ENCODE data around the gene IFNA8. TPM values are rescaled to one million over a fixed set of nuclear protein-coding genes. Genes with fewer than 3 reads are reported as not detected.

IFNA8 gene
- total and polyA plus RNA-seq, 2 of the 8 experiments (the other 6 are each of a cell fraction or from before 2014, with no cell fraction given) = not detected

DNA sequence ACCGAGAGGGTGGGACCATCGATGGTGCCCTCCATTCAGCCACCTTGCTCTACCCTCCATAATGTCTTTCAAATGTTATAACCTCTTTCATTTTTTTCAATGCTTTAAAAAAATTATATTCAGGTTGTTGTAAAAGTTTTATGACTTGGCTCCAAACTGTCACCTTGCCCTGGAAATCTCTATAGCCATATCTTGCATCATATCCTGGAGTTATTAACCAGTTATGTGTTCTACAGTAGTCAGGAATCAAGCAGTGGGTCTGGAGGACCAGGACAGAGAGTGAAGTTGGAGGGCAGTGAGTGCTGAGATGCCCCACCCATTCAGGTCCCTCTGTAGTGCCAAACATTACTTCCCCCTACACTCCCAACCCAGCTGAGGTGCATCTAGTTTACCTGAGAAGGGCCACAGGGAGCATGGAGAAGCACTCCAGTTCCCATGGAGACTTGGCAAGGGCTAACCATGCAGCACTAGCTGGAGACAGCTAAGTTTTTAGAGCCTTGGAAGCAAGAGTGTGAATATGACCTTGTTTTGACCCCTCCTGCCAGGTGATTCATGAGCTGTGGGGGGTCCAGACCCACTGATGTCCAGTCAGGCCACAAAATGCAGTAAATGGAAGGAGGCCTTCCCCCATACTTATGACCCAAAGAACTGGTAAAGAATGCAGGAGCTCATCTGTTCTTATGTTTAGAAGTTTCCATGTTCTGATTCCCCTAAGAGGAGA, 5.5 kb downstream of the IFNA8 start:
- ChIA-PET CTCF (ENCODE audit: partially characterized antibody) (interaction anchor here (0.9 to 1.9 kb wide), 11 partner anchors 8 to 219 kb away, joined by 3 to 6 read pairs (median 3); no protein-coding TSS in a partner anchor), POLR2A (ENCODE audit: partially characterized antibody) (no interaction called here)
- Histone ChIP-seq H3K9me3 (ENCODE audit: insufficient read depth in 2 of 2, low read depth in 1 of 2, low read length in 1 of 2) (no peaks in the 10 kb centered on the region), H3K4me1 (replicated peaks in 1 of 4; ENCODE audit: control insufficient read depth in 3 of 4, insufficient read depth in 4 of 4, low read length in 3 of 4) (no peaks in the 10 kb centered on the region), H2BK120ac (replicated peaks; ENCODE audit: low read depth, low read length) (no peak overlapping the region), H3K27me3 (replicated peaks in 1 of 4; ENCODE audit: control insufficient read depth in 3 of 4, extremely low read depth in 1 of 4, insufficient read depth in 3 of 4, low read length in 3 of 4) (no peaks in the 10 kb centered on the region), H2AFZ (ENCODE audit: low read length) (no peak overlapping the region), H2BK15ac (ENCODE audit: low read length) (no peak overlapping the region), H4K5ac (ENCODE audit: insufficient read length, low read depth, low read length) (no peak overlapping the region), H3K14ac (ENCODE audit: insufficient read length) (no peak overlapping the region), H3K9ac (replicated peaks in 1 of 4; ENCODE audit: extremely low read depth in 1 of 4, low read depth in 3 of 4, low read length in 3 of 4) (no peak overlapping the region), H2AK5ac (ENCODE audit: low read depth, low read length) (no peak overlapping the region), H3K4me3 (ENCODE audit: extremely low read depth in 1 of 4, insufficient read depth in 2 of 4, low read depth in 3 of 4, low read length in 4 of 4) (no peak overlapping the region), H2BK20ac (ENCODE audit: low read length) (no peak overlapping the region), H4K91ac (replicated peaks; ENCODE audit: insufficient read length, low read length) (no peak overlapping the region), H3K79me1 (ENCODE audit: low read depth, low read length) (no peaks in the 10 kb centered on the region), H3K4ac (replicated peaks; ENCODE audit: insufficient read length, low read depth, low read length) (no peak overlapping the region), H4K20me1 (replicated peaks in 1 of 2; ENCODE audit: control insufficient read depth in 1 of 2, insufficient read depth in 2 of 2, low read length in 2 of 2) (no peaks in the 10 kb centered on the region), H3K36me3 (ENCODE audit: control insufficient read depth in 2 of 4, insufficient read depth in 4 of 4, low read length in 3 of 4) (no peaks in the 10 kb centered on the region), H3K27ac (ENCODE audit: low read depth, low read length) (no peak overlapping the region), H3K23ac (ENCODE audit: insufficient read length) (no peak overlapping the region), H2BK5ac (ENCODE audit: low read depth, low read length) (no peak overlapping the region), H3K79me2 (ENCODE audit: control insufficient read depth in 1 of 2, insufficient read depth in 2 of 2, low read length in 2 of 2) (no peaks in the 10 kb centered on the region), H4K8ac (ENCODE audit: extremely low read depth, insufficient read depth, low read length) (no peak overlapping the region), H3K18ac (ENCODE audit: extremely low read depth, low read length) (no peak overlapping the region), H2BK12ac (ENCODE audit: low read depth, low read length) (no peak overlapping the region), H3K23me2 (ENCODE audit: low read depth, low read length) (no peaks in the 10 kb centered on the region), H3K56ac (replicated peaks; ENCODE audit: insufficient read length, low read depth, low read length) (no peak overlapping the region), H3K4me2 (ENCODE audit: insufficient read depth in 1 of 2, low read depth in 2 of 2, low read length in 2 of 2) (no peak overlapping the region)
- 100% methylated on average over 2 of the region's 2 CpGs; no CpG with 5 or more reads in 1 of the 2 experiments for WGBS, 2 experiments (ENCODE audit: extremely low coverage in 1 of 2, insufficient coverage in 1 of 2, insufficient read length in 1 of 2, insufficient replicate concordance in 2 of 2, low coverage in 1 of 2, low lambda C conversion rate in 2 of 2, missing lambda C conversion rate in 1 of 2)
- FAIRE-seq (no peak), DNase-seq (ENCODE audit: low read depth in 1 of 2, low spot score in 2 of 2) (no peak)
- no peak for TF ChIP-seq EZH2 (IDR thresholded peaks at IDR 0.05; ENCODE audit: low read depth, low read length, severe bottlenecking)
- TF ChIP-seq KDM4A (IDR thresholded peaks at IDR 0.05; ENCODE audit: low read depth, low read length, severe bottlenecking) = no peak
- TF ChIP-seq, protein P1, sequence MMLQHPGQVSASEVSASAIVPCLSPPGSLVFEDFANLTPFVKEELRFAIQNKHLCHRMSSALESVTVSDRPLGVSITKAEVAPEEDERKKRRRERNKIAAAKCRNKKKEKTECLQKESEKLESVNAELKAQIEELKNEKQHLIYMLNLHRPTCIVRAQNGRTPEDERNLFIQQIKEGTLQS (IDR thresholded peaks at IDR 0.05; ENCODE audit: insufficient read depth, low read depth, low read length) = no peak
- no peak for TF ChIP-seq SIRT6 (IDR thresholded peaks at IDR 0.05; ENCODE audit: low read length)
- TF ChIP-seq CREB1 (IDR thresholded peaks at IDR 0.05) = no peak

All from H1 (cell line).